Gastrocnemius medialis (tissue), 4 donors: ENCODE results near the gene APOL4. TPM values are rescaled to one million over a fixed set of nuclear protein-coding genes. Genes with fewer than 3 reads are reported as not detected.
"Not testable (repeated sequence)": the region's sequence is repeated elsewhere in the genome, so short reads cannot be mapped to it uniquely, and the experiment has no call there.

ENCODE experiments used
- ATAC-seq, 2 donors: fragments of 150-250 bp; one replicate each; pipeline ENCODE4 v1.9.1; 2016
- DNase-seq, 2 donors: peaks; one replicate each; pipeline ENCODE4 v3.0.0-alpha.2; 2019
- H3K27ac ChIP-seq, 4 donors: fragments of 200-600 bp; sonication (generic); 1 replicate in 1 of 4; 2 replicates in 3 of 4; pipeline ENCODE4 v1.5.1; 2016 to 2018; ENCODE audit warnings: mild to moderate bottlenecking in 2 of 4, moderate library complexity in 1 of 4
- H3K27me3 ChIP-seq, 3 donors: fragments of 200-600 bp; sonication (generic) in 2 of 3; 1 replicate in 1 of 3; 2 replicates in 2 of 3; pipeline versions ENCODE4 v1.5.1 to v1.6.0; 2016 to 2019; ENCODE audit warnings: mild to moderate bottlenecking in 1 of 3, moderate library complexity in 1 of 3
- H3K36me3 ChIP-seq, 2 donors: fragments of 200-600 bp; sonication (generic) in 1 of 2; one replicate each; pipeline ENCODE4 v1.5.1; 2017 to 2018
- H3K4me1 ChIP-seq, 2 donors: fragments of 200-600 bp; sonication (generic) in 1 of 2; one replicate each; pipeline ENCODE4 v1.5.1; 2016 to 2017; ENCODE audit warnings: mild to moderate bottlenecking in 2 of 2
- H3K4me3 ChIP-seq, 4 donors: fragments of 200-600 bp; sonication (generic) in 3 of 4; 1 replicate in 1 of 4; 2 replicates in 3 of 4; pipeline ENCODE4 v1.5.1; 2016 to 2019; ENCODE audit warnings: mild to moderate bottlenecking in 2 of 4
- H3K9me3 ChIP-seq, 3 donors: fragments of 200-600 bp; sonication (generic) in 2 of 3; 1 replicate in 1 of 3; 2 replicates in 2 of 3; pipeline ENCODE4 v1.5.1; 2016 to 2019
- CTCF ChIP-seq, 5 experiments: fragments of 450-650 bp in 3 of 5; fragments of 200-600 bp in 2 of 5; sonication (generic) in 2 of 5; IDR thresholded peaks in 4 of 5; conservative IDR thresholded peaks in 1 of 5; 1 replicate in 4 of 5; 2 replicates in 1 of 5; pipeline ENCODE4 v1.5.1; 2016 to 2019; ENCODE audit warnings: antibody characterized with exemption in 5 of 5, mild to moderate bottlenecking in 3 of 5, moderate library complexity in 3 of 5
- POLR2A ChIP-seq, 2 donors: fragments of 450-650 bp; IDR thresholded peaks; one replicate each; pipeline ENCODE4 v1.6.1; 2017; ENCODE audit warnings: antibody characterized with exemption in 2 of 2, mild to moderate bottlenecking in 2 of 2, moderate library complexity in 2 of 2
- in situ Hi-C, 4 donors: fragments of 200-750 bp; cut with MboI; loops; one replicate each; pipeline versions ENCODE4 v1.15.0 to v1.8.0; 2017; ENCODE audit warnings: low sequenced_read_pairs in 4 of 4
- intact Hi-C: fragments of 100-400 bp; cut with DNase I; formaldehyde crosslinking; loops from one replicate; pipeline ENCODE4 v1.15.1; 2023; ENCODE audit warnings: low total_unique reads
- total RNA-seq, 4 donors: library from RNA; depleted of rRNA; stranded (reverse); fragments of >200 nt; gene quantifications; one replicate each; pipeline versions ENCODE4 v1.1.0 to v1.2.3, GENCODE V29; 2016

The APOL4 gene
- total RNA-seq, 4 donors from 2014 or later: 1.5 to 2.3 (median 2.0) TPM; not detected in 1

GRCh38 chr22:36153501-36154422 is 47.8 kb downstream of the APOL4 start:
- peak overlapping the region; percentile 74 to 84 (median 81) for H3K27ac ChIP-seq
- no peak for DNase-seq
- H3K27me3 ChIP-seq: no peaks in the 10 kb centered on the region
- H3K4me3 ChIP-seq: no peak overlapping the region
- H3K36me3 ChIP-seq: peaks cover 0 to 6% of the 10 kb centered on the region in 2 donors
- no peak for TF ChIP-seq POLR2A (IDR thresholded peaks at IDR 0.05)
- TF ChIP-seq CTCF (IDR thresholded peaks at IDR 0.05 in 4 of 5, conservative IDR thresholded peaks at IDR 0.05 in 1 of 5): no peak
- intact Hi-C loops (no loop called here), in situ Hi-C loops (no loop called here)
- ATAC-seq: no peak
- H3K4me1 ChIP-seq: peaks cover 45 to 65% of the 10 kb centered on the region in 2 donors
- no peaks in the 10 kb centered on the region for H3K9me3 ChIP-seq

- in situ Hi-C loops, H3K9me3 ChIP-seq, H3K27me3 ChIP-seq, intact Hi-C loops, ATAC-seq, DNase-seq, H3K36me3 ChIP-seq, H3K4me3 ChIP-seq: not testable (repeated sequence)
- peak overlapping the region; percentile 74 to 84 (median 81) for H3K27ac ChIP-seq
- H3K4me1 ChIP-seq: peaks cover 43 to 68% of the 10 kb centered on the region in 2 donors
Observed at GRCh38 chr22:36152821-36153220, 48.8 kb downstream of the APOL4 start.

- H3K36me3 ChIP-seq: peaks cover 0 to 7% of the 10 kb centered on the region in 2 donors
- intact Hi-C loops: no loop called here
Observed at GRCh38 chr22:36152088-36152487, 49.5 kb downstream of the APOL4 start.

GRCh38 chr22:36151006-36151595 is 50.5 kb downstream of the APOL4 start:
- intact Hi-C loops: no loop called here
- ATAC-seq: peak in 1 of 2 donors; percentile 49
- DNase-seq: no peak
- in situ Hi-C loops: no loop called here
- H3K4me3 ChIP-seq: no peak overlapping the region
- TF ChIP-seq CTCF (IDR thresholded peaks at IDR 0.05 in 4 of 5, conservative IDR thresholded peaks at IDR 0.05 in 1 of 5) (no peak), POLR2A (IDR thresholded peaks at IDR 0.05) (no peak)
- no peaks in the 10 kb centered on the region for H3K9me3 ChIP-seq
- peak overlapping the region; percentile 74 to 84 (median 81) for H3K27ac ChIP-seq
- peaks cover 29 to 63% of the 10 kb centered on the region in 2 donors for H3K4me1 ChIP-seq
- peaks cover 0 to 7% of the 10 kb centered on the region in 2 donors for H3K36me3 ChIP-seq
- no peaks in the 10 kb centered on the region for H3K27me3 ChIP-seq

More at GRCh38 chr22:36152088-36152487, 49.5 kb downstream of the APOL4 start:
- ATAC-seq (no peak), DNase-seq (no peak)
- H3K9me3 ChIP-seq: no peaks in the 10 kb centered on the region
- peaks cover 36 to 66% of the 10 kb centered on the region in 2 donors for H3K4me1 ChIP-seq
- no peaks in the 10 kb centered on the region for H3K27me3 ChIP-seq
- in situ Hi-C loops: no loop called here
- H3K4me3 ChIP-seq: no peak overlapping the region
- peak overlapping the region; percentile 74 to 84 (median 81) for H3K27ac ChIP-seq
- TF ChIP-seq CTCF (IDR thresholded peaks at IDR 0.05 in 4 of 5, conservative IDR thresholded peaks at IDR 0.05 in 1 of 5) (no peak), POLR2A (IDR thresholded peaks at IDR 0.05) (no peak)

- no peak for TF ChIP-seq POLR2A (IDR thresholded peaks at IDR 0.05)
- no peak for TF ChIP-seq CTCF (IDR thresholded peaks at IDR 0.05 in 4 of 5, conservative IDR thresholded peaks at IDR 0.05 in 1 of 5)
- intact Hi-C loops: loop anchor here (5.0 kb wide), 2 partner anchors 73 to 128 kb away; no protein-coding TSS in a partner anchor
- in situ Hi-C loops: loop anchor here in 1 of 4 donors (10.0 kb wide), 1 partner anchor 85 kb away; the partner anchor contains the start of gene APOL2
- Histone ChIP-seq H3K9me3 (no peaks in the 10 kb centered on the region), H3K4me1 (peaks cover 19 to 51% of the 10 kb centered on the region in 2 donors), H3K4me3 (no peak overlapping the region), H3K27me3 (no peaks in the 10 kb centered on the region), H3K36me3 (peaks cover 0 to 7% of the 10 kb centered on the region in 2 donors), H3K27ac (peak overlapping the region; percentile 48 to 84 (median 81))
- ATAC-seq (no peak), DNase-seq (no peak)
Observed at GRCh38 chr22:36149441-36149840, 52.2 kb downstream of the APOL4 start.
